Measurements from ENCODE around the gene CLHC1.
A peak's percentile ranks its signal among the peaks of the same experiment; 100 is the strongest.
"Not testable (repeated sequence)": the region's sequence is repeated elsewhere in the genome, so short reads cannot be mapped to it uniquely, and the experiment has no call there.

Gene CLHC1

GRCh38 chr2:55232084-55232862, at the start of gene CLHC1, which contains the start of gene RPS27A:
CLHC1 (minus strand) TSS chr2:55232293; CDS start chr2:55222411, 9,882 bp downstream.
RPS27A (plus strand) TSS chr2:55232688; CDS start chr2:55232825, 137 bp downstream.
- peak; percentile 87 for DNase-seq

GRCh38 chr2:55280851-55281546, 48.9 kb upstream of the CLHC1 start:
- not testable (repeated sequence) for DNase-seq

DNA sequence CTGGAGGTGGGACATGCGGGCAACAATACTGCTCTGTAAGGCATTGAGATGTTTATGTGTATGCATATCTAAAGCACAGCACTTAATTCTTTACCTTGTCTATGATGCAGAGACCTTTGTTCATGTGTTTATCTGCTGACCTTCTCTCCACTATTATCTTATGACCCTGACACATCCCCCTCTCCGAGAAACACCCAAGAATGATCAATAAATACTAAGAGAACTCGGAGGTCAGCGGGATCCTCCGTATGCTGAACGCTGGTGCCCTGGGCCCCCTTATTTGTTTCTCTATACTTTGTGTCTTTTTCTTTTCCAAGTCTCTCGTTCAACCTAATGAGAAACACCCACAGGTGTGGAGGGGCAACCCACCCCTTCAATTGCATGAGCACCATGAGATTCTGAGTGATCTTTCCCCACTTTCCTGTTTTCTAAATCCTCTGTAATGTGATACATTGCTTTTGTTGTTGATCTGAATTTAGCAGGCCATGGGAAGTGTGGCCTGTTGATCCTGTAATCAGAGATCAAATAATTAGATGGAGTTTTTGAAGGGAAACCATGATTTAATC, 47.8 kb upstream of the CLHC1 start:
- not testable (repeated sequence) for DNase-seq

GRCh38 chr2:55279214-55279835, 47.2 kb upstream of the CLHC1 start:
- DNase-seq: not testable (repeated sequence)

GRCh38 chr2:55277310-55277709, 45.2 kb upstream of the CLHC1 start:
- DNase-seq: no peak

DNA sequence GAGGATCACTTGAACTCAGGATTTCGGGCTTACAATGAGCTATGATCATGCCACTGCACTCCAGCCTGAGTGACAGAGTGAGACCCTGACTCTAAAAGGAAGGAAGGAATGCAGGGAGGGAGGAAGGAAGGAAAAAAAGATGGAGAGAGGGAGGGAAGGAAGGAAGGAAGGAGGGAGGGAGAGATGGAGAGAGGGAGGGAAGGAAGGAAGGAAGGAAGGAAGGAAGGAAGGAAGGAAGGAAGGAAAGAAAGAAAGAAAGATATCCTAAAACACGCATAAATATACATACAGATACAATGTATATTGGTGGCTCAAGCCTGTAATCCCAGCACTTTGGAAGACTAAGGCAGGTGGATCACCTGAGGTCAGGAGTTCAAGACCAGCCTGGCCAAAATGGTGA, 42.3 kb upstream of the CLHC1 start:
- not testable (repeated sequence) for DNase-seq

- no peak for DNase-seq
These were observed 37.5 kb upstream of the CLHC1 start for GRCh38 chr2:55269645-55269990.

DNA sequence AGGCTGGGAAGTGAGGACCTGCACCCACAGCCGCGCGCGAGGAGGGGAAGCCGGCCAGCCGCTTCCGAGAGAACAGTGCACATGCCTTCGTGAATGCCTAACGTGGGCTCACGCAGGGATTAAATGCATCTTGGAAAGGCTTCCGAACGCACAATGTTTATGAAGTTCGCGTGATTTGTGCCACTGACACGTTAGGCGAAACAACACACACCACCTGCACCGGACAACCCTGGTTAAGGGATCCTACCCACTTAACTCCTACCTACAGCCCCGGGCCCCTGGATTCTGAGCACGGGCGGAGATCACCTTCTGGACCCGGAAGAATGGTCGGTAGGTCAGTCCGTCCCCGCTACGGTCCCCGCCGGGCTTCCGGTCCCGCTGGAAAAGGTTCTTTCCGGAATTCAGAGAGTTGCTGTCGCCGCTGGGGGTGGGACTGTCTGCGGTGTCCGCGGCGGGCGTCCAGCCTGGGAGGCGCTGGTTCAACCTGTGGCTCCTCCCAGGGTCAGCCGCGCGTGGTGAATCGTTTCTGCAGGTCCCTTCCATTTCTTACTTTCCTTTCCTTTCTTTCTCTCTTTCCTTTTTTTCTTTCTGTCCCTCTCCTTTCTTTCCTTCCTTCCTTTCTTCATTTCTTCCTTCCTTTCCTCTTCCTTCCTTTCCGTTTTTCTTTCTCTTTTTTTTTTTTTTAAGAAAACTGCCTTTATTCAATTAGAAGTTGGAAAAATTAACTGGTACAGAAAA, 37.0 kb upstream of the CLHC1 start, which contains the start of gene MTIF2:
Gene MTIF2 (minus strand): TSS at position 325 of the 738 bp plus-strand sequence. CDS start 5,373 bp downstream, outside the sequence.
- peak; percentile 83 for DNase-seq

- DNase-seq: no peak
These were observed 36.3 kb upstream of the CLHC1 start for GRCh38 chr2:55268288-55268906.

- DNase-seq: not testable (repeated sequence)
These were observed 27.5 kb upstream of the CLHC1 start for GRCh38 chr2:55259586-55259985.

DNA sequence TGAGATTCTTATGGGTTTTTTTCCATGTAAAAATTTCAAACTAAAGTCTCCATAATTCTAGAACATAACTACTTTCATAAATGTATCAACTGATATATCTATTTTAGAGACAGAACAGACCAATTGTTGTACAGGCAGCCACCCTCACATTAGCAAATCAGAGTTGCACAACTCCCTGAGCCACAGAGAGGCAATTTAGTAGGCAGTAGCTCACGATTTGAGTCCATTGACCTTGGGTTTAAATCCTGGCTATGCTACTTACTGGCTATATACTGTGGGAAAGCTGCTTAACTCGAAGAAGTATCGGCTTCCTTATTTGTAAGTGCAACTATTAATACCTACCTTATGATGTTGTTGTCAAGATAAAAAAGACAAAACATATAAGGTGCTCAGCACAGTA, 20.7 kb upstream of the CLHC1 start:
- DNase-seq: no peak

DNA sequence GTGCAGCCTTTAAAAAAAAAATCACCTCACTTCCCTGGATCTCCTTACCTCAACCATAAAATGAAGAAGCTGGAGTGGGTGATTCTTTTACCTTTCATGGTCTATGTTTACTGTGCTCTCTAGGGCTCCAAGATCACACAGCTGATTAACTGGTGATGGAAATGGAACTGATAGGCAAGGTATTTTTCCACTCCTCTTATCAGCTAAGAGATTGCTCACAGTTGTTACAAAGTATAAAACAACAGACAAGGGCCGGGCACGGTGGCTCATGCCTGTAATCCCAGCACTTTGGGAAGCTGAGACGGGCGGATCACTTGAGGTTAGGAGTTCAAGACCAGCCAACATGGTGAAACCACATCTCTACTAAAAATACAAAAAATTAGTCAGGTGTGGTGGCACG, 14.9 kb upstream of the CLHC1 start:
- DNase-seq: no peak

GRCh38 chr2:55245411-55245810, 13.3 kb upstream of the CLHC1 start:
- no peak for DNase-seq

DNA sequence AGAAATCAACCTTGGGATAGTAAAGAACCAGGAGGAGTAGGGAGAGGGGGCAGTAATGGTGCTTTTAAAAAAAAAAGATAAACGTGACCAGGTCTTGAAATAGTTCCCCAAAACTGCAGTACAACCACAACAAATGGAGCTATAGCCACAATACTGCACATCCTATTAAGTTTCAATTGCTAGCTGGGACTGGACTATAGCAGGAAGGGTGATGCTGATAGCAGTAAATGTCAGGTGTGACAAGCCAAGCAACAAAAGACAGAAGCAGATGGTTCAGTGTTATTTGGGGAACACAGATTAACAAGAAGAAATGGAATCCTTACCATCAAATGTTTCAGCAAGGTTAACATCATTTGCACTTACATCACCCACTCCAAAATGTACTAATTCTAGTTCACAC, 10.5 kb upstream of the CLHC1 start:
- DNase-seq: no peak

- not testable (repeated sequence) for DNase-seq
These were observed 9.5 kb upstream of the CLHC1 start for GRCh38 chr2:55241582-55241981.

DNA sequence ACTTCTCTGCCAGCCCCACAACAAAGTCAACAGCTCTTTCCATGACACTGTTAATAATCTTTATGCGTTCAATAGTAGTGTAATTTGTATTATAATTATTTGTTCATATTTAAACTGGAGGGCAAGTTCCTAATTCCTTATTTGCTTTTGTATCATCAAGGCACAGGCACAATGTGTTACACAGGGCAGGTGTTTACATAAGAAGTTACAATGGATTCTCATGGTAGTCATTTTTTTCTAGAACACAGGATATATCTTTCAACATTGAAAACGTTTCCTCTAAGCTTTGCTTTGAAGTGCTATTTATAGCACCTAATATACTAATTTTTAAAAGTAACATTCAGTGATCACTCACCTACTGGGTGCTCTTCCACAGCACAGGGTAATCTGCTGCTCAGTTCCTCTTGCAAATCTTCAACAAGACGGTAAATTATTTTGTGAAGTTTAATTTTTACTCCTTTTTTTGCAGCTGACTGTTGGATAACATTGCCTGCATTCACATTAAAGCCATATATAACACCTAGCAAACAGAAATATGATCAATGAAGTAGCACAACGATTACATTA, 7.6 kb upstream of the CLHC1 start:
- no peak for DNase-seq

DNA sequence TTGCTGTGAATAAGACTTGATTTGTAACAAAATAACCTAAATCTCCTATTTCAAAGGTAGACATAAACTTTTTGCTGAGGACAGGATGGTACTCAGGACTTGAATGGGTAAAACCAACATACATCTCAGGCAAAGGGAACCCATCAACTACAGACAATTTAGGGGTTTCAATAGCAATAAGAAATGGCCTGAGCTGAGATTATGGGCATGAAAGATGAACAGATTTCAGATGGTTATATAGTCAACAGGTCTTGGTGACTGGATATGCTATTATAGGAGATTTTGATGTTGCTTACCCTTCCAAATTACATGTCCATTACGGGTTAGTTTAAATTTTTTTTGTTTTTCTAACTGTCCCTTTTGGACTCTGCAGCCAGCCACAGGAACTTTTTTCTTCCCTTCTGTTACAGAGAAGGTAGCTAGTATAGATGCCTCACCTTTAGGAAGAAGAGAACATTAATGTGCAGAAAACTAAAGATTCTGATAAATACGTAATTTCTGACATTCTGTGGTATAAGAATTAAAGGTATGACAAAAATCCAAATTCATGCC, 5.0 kb upstream of the CLHC1 start:
- DNase-seq: no peak

DNA sequence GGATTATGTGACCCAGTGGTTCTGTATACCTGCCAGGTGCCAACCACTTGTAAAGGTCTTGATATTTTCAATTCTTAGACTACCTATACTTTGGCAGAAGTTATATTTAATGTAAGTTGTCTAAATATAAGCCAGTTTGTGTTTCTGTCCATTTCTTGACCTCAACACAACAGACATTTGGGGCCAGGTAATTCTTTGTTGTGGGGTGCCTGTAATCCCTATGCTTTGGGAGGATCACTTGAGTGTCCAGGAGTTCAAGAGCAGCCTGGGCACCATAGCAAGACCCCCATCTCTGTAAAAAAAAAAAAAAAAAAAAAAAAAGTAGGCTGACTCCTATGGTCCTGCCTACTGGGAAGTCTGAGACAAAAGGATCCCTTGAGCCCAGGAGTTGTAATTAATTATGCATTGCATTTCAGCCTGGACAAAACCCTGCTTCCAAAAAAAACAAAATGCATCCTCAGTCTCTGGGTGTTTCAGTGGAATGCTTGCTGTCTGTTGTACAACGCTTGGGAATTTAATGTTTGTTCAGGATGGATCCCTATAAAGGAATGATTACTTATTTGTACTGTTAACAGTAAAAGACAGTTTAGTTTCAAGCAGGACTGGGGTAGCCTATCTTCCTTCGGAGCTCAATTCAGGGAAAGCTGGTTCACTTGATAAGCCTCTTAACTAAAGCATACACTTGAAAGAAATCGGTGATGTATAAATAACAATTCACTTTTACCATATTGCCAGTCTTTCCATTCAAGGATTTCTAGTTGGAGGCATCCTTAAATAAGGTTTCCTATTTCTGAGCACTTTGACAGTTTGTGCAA, 3.8 kb upstream of the CLHC1 start:
- no peak for DNase-seq

- DNase-seq: no peak
These were observed 1.5 kb upstream of the CLHC1 start for GRCh38 chr2:55233658-55233940.

DNA sequence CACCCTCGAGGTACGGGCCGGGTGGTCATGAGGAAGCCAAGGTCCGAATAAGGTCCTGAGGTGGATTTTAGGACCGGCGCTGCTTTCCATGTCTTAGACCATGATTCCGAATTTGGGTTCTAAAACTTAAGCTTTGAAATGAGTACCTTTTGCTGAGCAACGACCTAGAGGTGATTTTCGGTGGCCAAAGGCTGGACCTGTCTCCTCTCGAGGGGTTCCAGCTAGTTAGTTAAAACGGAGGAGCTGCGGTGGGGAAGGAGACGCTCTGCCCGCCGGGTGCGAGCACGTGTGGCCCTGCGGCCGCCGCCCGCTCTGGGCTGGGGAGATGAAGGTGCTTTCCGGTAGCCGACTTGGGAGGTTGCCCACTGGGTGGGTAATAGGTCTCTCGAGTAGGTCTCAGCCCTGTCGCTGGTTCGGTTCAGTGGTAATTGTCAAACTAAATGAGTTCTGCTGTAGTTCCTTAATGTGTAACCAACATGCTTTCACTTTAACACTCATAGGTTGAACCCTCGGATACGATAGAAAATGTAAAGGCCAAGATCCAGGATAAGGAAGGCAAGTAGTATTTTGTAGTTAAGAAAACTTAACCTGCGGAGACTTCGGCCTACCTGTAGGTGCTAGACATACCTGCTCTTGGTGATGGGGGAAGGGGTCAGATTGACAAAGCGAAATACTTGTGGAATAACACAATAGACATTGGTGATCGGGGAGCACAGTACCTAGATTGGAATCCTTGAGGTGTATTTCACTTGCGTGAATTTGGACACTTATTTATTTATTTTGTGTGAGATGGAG, 967 bp upstream of the CLHC1 start:
- no peak for DNase-seq

All from GF-D8 (cell line).